ENCODE measurements around the gene CLNS1A. TPM values are rescaled to one million over a fixed set of nuclear protein-coding genes. Genes with fewer than 3 reads are reported as not detected.
A peak's percentile ranks its signal among the peaks of the same experiment; 100 is the strongest.

Gene CLNS1A
- total and polyA plus RNA-seq, 9 of the 15 experiments (the other 6 are each of a cell fraction or from before 2014, with no cell fraction given), result 146 to 472 (median 345) TPM

- TF ChIP-seq ZFP91 (CRISPR knock-in tag; IDR thresholded peaks at IDR 0.05) (no peak), RNF2 (IDR thresholded peaks at IDR 0.05) (peak; percentile 48; the same call in 1 of the 2 replicates), TEAD2 (tag; IDR thresholded peaks at IDR 0.05) (peak; percentile 70), MYC (IDR thresholded peaks at IDR 0.05; ENCODE audit: low read depth, low read length) (peak; percentile 96), MYC (CRISPR knock-in tag; IDR thresholded peaks at IDR 0.05; ENCODE audit: borderline replicate concordance, low read depth) (peak; percentile 73; the same call in 1 of the 2 replicates), KLF10 (CRISPR knock-in tag; IDR thresholded peaks at IDR 0.05) (no peak), ILF3 (IDR thresholded peaks at IDR 0.05; ENCODE audit: borderline replicate concordance) (no peak), U2AF2 (optimal IDR thresholded peaks at IDR 0.05; ENCODE audit: low read depth, low read length) (no peak), ZNF785 (CRISPR knock-in tag; IDR thresholded peaks at IDR 0.05) (no peak), ATF4 (CRISPR knock-in tag; IDR thresholded peaks at IDR 0.05) (no peak), SAFB2 (IDR thresholded peaks at IDR 0.05; ENCODE audit: borderline replicate concordance, low read depth, low read length, severe bottlenecking) (no peak), BRF2 (IDR thresholded peaks at IDR 0.05; ENCODE audit: borderline replicate concordance, insufficient read depth, insufficient read length) (no peak), HNRNPL (IDR thresholded peaks at IDR 0.05; ENCODE audit: low read depth, low read length) (no peak), ZNF589 (CRISPR knock-in tag; IDR thresholded peaks at IDR 0.05; ENCODE audit: low read depth) (no peak), WHSC1 (IDR thresholded peaks at IDR 0.05; ENCODE audit: low read length) (no peak), IRF1 (CRISPR knock-in tag; IDR thresholded peaks at IDR 0.05; ENCODE audit: borderline replicate concordance) (no peak), ZKSCAN8 (CRISPR knock-in tag; IDR thresholded peaks at IDR 0.05) (no peak), BRCA1 (IDR thresholded peaks at IDR 0.05) (no peak), BRCA1 (CRISPR knock-in tag; IDR thresholded peaks at IDR 0.05) (no peak), ZNF24 (IDR thresholded peaks at IDR 0.05) (no peak), ZNF124 (CRISPR knock-in tag; IDR thresholded peaks at IDR 0.05) (no peak), BCOR (IDR thresholded peaks at IDR 0.05) (no peak), ZNF277 (CRISPR knock-in tag; IDR thresholded peaks at IDR 0.05; ENCODE audit: borderline replicate concordance) (no peak), SIN3A (IDR thresholded peaks at IDR 0.05; ENCODE audit: borderline replicate concordance in 2 of 2, control insufficient read depth in 1 of 2, low read depth in 2 of 2, low read length in 2 of 2) (peak; percentile 89 to 90; a peak in 3 of 4 replicates)
Observed at GRCh38 chr11:77637345-77638165, at the start of gene CLNS1A (continued).

All from K562 (cell line).